ENCODE measurements around the gene OR6X1.

GRCh38 chr11:123797114-123797513, 42.8 kb upstream of the OR6X1 start:
- TF ChIP-seq, protein P1, sequence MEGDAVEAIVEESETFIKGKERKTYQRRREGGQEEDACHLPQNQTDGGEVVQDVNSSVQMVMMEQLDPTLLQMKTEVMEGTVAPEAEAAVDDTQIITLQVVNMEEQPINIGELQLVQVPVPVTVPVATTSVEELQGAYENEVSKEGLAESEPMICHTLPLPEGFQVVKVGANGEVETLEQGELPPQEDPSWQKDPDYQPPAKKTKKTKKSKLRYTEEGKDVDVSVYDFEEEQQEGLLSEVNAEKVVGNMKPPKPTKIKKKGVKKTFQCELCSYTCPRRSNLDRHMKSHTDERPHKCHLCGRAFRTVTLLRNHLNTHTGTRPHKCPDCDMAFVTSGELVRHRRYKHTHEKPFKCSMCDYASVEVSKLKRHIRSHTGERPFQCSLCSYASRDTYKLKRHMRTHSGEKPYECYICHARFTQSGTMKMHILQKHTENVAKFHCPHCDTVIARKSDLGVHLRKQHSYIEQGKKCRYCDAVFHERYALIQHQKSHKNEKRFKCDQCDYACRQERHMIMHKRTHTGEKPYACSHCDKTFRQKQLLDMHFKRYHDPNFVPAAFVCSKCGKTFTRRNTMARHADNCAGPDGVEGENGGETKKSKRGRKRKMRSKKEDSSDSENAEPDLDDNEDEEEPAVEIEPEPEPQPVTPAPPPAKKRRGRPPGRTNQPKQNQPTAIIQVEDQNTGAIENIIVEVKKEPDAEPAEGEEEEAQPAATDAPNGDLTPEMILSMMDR (conservative IDR thresholded peaks at IDR 0.05; ENCODE audit: low read depth in 2 of 2), result no peak
- TF ChIP-seq EZH2 (IDR thresholded peaks at IDR 0.05; ENCODE audit: low read depth, unreplicated experiment), result no peak
- TF ChIP-seq EZH2phosphoT487 (IDR thresholded peaks at IDR 0.05; ENCODE audit: unreplicated experiment), result no peak

Measured in GM23338 (cell line).